ENCODE data around the gene RAB11FIP5.
"Not testable (repeated sequence)": the region's sequence is repeated elsewhere in the genome, so short reads cannot be mapped to it uniquely, and the experiment has no call there.

The RAB11FIP5 gene

DNA sequence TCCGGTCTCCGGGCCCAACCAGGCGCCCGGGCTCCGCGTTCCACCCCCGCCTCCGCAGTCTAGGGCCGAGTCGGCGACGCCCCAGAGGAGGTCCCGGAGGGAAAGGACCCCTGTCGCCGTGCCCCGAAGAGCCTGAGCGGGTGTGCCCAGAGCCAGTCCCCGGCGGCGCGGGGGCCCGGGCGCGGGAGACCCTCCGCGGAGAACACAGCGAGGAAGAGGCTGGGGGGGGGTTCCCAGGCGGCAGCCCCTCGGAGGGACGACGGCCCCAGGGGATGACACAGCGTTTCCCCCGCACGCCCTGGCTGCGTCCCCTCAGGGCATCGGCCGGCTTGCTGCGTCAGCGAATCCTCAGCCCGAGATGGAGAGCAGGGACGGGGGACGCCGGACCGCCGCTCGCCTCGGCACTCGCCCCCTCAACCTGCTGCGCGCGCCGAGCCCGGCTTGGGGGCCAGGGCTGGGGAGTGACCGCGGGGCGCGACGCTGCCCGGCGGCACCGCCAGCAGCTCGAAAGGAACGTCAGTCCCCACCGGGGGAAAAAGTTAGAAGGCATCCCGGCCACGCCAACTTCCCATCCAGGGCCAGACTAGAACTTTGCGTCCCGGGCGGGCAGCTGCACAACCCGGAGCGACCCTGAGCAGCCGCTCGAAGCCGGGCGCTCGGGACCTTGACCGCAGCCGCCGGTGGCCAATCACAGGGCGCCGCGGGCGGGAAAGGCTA lies 41.9 kb downstream of the RAB11FIP5 start:
- DNase-seq (ENCODE audit: low spot score): peak; percentile 46

DNA sequence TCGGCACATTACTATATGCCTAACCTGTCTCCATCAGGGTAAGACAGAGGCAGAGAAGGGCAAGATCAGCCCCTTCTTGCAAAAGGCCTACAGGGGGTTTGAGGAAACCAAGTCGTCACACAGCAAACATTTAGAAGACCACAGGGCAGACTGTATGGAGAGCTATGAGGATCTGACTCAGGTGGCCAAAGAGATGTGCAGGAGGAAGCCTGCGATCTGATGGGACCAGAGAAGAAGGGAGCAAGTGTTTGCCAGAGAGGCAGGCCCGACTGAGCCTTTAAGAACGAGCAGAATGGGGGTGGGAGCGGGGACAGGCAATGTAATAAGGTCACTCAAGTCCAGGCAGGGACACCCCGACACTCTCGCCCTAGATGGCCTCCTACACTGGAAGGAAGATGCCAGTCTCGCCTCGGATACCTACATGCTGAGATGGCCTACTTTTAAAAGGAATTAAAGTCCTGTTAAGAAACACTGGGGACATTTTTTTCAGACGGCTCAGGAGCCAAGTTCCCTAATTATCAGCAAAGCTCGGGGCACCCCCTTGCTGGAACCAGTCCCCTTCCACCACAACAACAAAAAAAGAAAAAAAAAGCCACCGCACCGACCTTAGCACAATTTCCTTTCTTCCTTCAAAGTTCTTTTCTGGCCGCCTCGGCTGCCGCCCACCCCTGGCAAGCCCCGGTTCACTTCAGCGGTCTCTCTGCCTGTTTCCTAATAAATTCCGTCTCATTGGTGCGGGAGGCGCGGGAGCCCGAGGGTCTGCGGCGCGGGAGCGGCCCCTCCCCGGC lies 42.7 kb downstream of the RAB11FIP5 start:
- DNase-seq (ENCODE audit: low spot score): peak; percentile 24

DNA sequence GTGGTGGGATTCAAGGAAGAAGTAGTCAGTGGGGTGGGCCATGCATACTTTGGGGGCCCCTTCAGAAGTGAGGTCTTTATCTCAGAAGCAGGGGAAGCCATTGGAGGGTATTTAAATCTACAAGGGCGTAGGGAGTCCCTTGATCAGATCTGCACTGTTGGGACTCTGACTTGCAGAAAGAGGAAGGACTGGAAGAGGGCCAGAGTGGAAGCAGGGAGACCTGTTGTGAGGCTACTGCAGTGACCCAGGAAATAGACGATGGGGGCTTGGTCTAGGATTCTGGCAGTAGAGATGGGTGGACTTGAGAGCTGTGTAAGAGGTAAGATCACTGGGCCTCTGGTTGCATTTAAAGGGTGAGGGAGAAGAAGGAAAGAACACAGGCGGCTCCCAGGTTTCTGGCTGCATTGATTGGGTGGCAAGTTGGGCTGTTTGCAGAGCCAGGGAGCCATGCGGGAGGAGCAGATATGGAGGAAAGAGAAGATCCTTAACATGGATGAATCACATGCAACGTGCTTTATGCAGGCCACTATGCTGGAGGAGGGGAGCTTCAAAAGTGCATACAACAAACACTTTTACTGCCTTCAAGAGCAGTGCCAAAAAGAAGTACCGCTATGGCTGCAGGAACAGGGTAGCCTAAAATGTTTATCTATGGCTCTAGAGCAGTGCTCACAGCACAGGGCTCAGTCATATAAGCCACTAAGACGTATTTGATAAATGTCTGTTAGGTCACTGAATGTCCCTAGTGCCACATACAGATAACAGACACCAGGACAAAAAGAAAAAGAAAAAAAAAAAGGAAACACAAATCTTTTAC lies 43.5 kb downstream of the RAB11FIP5 start:
- DNase-seq (ENCODE audit: low spot score): peak; percentile 54

DNA sequence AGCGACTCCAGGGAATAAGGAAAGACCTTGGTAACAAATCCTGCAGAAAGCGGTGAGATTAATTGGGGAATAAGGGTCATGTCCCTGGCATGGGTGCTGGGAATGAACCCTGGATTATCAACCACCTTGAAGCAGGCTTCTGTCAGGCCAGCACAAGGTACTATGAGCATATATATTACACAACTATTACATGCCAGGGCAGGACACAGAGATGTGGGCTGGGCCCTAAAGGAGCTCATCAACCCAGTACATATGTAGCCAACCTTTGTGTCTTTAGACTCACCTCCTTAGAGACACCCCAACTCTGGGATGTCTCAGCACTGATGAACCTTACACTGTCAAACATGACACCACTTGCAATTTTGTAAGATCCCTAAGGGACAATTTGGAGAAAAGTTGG lies 44.6 kb downstream of the RAB11FIP5 start:
- DNase-seq (ENCODE audit: low spot score): no peak

DNA sequence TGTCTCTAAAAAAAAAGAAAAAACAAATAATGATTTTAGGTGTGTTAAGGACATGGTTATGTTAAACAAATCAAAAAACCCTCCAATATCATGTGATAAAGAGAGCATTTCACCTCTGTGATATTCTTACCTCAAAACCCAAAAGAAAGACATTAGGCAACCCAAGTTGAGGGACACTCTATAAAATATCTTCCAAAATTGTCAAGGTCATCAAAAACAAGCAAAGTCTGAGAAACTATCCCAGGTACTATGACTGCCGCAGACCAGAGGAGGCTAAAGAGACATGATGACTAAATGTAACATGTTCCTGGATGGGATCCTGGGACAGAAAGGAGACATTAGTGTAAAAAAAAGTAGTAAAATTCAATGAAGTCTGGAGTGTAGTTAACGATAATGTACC lies 45.7 kb downstream of the RAB11FIP5 start:
- no peak for DNase-seq (ENCODE audit: low spot score)

DNA sequence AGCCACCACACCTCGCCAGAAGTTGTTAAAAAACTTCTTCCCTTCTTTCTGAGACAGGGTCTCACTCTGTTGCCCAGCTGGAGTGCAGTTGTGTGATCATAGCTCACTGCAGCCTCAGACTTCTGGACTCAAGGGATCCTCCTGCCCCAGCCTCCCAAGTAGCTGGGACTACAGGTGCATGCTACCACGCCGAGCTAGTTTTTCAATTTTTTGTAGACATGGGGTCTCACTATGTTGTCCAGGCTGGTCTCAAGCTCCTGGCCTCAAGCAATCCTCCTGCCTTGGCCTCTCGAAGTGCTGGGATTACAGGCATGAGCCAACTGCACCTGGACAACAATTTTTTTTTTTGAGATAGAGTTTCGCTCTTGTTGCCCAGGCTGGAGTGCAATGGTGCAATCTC lies 47.7 kb downstream of the RAB11FIP5 start:
- DNase-seq (ENCODE audit: low spot score): not testable (repeated sequence)

DNA sequence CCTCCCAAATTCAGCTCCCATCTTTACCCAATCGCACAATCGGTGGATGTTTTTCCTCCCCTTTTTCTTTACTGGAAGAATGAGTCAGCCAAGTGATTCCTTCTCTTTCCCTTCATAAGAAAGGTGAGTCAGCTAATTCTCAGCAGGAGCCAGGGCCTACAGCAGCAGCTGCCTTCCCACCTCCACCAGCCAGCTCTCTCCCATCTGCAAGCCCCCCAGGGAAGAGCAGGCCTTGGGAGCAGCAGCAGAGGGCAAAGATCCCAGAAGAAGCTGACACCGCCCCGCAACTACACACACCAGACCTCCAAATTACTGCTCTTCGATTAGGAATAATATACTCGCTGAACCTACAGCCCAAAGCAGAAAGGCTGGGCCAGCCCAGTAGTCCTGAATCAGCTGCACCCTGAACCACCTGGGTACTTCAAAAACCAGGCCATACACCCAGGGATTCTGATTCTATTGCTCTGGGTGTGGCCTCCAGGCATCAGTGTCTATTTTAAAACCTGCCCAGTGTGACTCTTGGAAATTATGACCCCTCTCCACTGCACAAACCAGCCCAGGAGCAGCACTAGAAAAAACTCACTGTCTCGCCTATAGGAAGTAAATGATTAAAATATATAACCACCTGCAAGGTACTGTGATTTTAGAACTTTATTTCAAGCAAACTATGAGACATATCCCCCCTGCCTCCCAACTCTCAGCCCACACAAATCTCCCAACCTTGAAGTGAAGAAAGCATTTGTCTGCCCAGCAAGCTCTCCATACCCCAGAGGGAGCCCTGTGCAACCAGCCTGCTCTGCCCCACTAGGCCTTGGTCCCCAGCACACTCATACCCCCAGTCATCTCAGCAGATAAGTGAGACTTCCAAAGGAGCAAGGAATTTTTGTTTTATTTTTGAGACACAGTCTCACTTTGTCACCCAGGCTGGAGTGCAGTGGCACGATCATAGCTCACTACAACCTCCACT lies 48.6 kb downstream of the RAB11FIP5 start:
- DNase-seq (ENCODE audit: low spot score): no peak

DNA sequence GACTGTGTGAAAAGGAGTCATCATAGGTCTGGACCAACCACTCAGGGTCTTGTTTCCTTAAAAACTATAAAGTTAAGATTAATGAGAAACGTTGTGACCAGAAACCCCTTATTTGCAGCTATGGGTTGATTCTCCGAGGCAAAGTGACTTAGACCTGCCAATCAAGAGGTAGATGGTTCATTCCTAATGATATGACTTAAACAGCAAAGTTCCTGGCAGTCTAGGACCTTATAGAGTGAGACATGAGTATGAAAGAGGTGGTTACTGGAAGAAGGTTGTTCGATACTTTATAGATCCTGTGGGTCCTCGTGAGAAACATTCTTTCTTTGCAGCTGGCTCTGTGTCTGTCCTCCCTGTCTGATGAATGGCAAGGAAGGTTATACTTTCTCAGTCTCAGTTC lies 49.3 kb downstream of the RAB11FIP5 start:
- DNase-seq (ENCODE audit: low spot score): no peak

DNA sequence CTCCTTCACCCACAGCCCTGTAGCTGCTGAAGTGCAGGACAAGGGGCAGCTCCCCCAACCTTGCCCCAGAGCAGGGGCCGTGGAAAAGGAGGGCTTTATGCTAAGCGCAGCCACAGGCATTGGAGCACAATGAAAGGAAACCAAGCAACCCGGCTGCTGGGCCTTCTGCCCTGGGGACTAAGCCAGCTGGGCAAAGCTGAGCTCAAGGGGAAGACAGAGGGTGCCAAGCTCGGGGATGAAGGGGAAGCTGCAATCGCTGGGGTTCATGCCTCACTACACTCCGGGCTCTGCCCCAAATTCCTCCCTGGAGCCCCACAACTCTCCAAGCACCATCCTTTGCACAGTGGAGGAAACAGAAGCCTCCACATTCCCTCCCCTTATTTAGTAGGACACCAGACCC lies 53.6 kb downstream of the RAB11FIP5 start:
- DNase-seq (ENCODE audit: low spot score): no peak

DNA sequence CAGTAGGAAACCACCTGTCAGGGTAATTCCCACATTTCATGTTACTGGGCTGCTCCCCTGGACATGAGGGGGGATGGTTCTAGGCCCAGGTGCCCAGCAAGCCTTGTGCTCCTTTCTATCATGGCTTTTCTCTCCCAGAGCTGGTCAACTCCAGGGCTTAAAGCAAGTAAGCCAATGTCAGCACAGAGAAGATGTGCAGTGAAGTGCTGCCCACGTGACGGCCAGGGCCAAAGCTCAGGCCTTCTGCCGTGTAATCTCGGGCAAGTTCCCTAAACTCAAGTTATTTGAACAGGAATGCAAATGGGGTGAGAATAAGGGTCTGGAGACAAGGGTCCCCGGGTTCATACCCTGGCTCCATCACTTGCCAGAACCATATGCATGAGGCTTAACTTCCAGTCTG lies 57.8 kb downstream of the RAB11FIP5 start:
- DNase-seq (ENCODE audit: low spot score): no peak

DNA sequence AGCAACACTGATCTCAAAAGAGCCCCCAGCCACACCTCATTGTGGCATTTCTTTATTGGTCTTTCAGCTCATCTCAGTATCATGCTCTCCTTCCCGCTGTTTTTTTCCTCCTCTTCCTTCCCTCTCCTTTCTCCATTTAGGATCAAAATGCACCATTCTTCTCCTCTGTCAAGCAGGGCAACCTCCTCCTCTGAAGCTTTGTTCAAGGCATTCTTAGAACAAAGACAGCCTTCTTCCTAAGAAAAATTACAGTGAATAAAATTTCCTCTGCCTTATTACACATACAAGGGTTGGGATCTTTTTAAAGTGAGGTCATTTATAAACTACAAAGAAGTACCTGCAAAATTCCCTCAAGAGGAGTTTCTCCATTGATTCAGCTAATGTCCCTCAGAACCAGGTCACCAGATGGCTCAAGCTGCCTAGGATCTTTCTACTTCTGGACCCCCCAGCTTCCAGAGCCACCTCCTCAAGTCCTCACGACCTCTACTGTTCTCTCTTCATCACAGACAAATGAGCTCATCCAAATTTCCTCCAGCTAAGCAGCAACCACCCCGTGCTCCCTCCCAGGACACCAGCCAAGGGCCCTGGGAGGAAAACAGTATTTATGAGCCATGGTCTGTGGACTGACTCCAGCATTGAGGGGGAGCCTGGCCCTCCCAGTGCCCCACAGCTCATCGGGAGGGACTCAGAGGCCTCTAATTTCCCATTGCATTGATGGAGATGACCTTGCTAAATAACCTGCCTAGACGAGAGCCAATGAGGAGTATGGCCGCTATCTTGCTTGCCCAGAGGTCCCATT lies 59.2 kb downstream of the RAB11FIP5 start:
- DNase-seq (ENCODE audit: low spot score): no peak

DNA sequence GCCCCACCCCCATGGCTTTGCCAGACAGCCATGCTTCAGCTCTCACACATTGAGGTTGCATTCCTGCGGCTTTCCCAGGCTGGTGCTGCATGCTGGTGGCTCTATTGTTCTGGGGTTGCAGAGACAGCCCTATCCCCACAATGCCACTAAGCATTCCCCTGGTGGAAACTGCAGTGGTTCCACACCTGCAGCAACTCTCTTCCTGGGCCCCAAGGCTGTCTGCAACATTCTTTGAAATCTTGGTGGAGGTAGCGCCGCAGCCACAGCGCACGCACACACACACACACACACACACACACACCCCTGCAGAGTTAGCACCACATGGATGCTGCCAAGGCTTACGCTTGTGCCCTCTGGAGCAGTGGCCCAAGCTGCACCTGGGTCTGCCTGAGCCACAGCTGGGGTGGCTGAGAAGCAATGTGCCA lies 62.6 kb downstream of the RAB11FIP5 start:
- DNase-seq (ENCODE audit: low spot score): no peak

DNA sequence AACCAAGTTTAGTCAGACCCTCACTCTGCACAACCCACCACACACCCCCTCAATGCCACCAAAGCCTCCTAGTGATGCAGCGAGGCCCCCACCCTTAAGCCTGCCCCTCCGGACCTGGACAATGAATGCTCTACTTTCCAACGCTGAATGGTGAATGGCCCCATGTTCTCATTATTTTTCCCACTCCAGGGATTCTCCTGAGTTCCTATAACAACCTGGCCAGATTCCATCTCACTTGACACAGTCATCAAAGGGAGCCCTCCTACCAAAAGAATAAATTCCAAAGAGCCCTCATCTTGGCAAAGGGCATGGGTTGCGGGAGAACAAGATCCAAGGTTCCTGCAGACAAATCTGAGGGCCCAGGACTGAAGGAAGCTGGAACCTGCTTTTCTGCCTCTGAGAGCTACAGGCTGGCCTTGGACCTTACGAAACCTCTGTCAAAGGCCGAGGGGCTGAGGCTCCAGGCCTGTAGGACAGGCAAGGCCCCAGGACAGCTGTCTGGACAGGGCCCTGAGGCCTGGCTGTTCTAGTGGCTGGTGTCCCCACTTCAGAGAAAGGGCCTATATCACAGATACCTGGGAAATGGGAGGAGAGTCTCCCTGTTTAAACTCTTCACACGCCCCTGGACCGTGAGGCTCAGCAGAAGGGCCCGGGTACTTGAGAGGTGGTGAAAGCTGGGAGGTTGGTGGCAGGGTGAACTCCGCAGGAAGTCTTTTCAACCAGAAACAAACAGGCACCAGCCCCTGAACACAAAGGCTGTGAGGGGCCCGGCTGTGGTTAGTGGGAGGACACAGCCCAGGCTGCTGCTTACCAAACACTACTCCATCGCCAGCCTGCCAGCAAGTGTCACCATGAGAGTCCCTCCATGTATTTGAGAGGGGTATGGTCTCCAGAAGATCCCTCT lies 68.6 kb downstream of the RAB11FIP5 start:
- no peak for DNase-seq (ENCODE audit: low spot score)

DNA sequence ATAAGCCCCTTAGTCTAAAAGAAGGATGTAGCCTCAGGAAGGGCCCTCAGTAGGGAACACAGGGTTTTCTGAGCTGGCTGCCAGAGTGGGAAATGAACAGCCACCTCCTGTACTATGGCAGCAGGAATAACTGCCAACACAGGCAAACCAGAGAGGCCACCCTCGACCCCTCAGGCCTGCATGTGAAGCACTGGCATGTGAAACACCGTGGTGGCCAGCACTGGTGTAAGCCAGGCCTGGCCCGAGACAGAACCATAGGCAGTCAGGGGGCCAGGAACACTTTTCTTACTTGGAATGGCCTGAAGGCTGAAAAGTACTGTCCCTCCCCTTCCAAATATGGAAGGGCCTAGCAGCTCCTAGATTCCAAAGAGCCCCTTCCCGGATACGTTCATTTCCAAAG lies 69.5 kb downstream of the RAB11FIP5 start:
- DNase-seq (ENCODE audit: low spot score): no peak

DNA sequence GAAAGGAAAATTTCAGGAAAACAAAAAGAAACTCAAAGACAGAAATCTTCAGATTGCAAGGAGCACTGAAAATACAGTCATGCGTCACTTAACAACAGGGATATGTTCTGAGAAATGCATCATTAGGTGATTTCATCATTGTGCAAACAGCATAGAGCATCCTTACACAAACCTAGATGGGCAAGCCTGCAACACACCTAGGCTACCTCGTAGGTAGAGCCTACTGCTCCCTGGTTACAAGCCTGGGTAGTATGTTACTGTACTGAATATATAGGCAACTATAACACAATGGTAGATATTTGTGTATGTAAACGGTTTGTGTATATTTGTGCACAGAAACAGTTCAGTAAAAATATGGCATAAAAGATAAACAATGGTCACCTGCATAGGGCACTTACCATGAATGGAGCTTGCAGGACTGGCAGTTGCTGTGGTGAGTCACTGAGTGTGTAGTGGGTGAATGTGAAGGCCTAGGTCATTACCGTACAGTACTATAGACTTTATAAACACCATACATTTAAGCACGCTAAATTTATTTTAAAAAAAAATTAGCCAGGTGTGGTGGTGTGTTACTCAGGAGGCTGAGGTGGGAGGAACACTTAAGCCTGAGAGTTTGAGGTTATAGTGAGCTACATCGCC lies 74.7 kb downstream of the RAB11FIP5 start:
- DNase-seq (ENCODE audit: low spot score): no peak

DNA sequence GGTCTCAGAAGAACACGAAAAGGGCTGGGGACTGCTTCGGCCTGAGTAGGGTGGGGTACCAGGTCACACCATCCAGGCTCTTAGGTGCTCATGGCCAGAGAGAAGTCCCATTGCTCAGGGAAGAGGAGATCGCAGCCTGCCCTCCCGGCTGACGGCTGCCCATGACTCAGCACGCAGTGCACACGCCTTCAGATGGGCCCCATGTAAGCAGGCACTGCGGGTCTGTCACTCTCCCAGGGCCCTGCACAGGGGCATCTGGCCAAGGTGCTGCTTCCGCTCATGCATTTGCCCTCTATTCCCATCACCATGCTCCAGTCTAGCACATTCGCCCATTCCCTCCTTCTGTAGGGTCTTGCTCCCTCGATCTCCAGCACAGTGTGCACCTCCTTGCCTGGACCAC lies 76.0 kb downstream of the RAB11FIP5 start:
- DNase-seq (ENCODE audit: low spot score): no peak

DNA sequence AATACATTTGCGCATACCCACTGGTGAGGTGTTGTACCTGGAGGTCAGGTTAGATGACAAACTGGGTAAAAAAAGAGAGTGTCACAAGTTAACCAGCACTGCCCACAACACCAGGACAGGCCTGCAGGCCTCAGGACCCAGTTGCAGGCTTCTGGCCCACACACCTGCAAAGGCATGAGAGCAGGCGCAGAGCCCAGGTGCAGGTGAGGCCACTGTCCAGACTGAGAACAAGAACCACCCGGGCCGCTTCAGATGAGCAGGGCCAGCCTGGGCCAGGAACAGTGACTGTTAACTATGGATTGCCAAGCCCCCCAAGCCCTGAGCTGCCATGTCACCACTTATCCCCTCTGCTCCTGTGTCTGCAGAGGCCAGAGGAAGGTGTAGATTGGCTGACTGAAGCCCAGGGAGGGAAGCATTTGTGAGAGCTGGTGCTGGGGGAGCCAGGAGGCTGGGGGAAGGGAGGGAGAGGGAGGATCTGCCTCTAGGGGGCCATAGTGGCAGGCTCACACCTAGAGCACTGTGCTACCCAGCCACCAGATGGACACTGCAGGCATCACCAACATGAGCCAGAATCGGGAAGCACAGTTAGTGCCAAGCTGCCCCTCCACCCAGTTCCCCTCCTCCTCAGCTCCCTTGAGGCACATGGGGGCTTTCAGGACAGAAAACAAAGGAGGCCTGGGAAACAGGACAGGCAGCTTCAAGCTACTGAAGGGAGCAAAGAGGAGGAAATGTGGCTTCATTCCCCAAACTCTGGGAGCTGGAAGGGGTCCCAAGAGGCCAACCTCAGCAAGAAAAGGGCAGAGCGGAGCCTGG lies 76.6 kb downstream of the RAB11FIP5 start:
- no peak for DNase-seq (ENCODE audit: low spot score)

DNA sequence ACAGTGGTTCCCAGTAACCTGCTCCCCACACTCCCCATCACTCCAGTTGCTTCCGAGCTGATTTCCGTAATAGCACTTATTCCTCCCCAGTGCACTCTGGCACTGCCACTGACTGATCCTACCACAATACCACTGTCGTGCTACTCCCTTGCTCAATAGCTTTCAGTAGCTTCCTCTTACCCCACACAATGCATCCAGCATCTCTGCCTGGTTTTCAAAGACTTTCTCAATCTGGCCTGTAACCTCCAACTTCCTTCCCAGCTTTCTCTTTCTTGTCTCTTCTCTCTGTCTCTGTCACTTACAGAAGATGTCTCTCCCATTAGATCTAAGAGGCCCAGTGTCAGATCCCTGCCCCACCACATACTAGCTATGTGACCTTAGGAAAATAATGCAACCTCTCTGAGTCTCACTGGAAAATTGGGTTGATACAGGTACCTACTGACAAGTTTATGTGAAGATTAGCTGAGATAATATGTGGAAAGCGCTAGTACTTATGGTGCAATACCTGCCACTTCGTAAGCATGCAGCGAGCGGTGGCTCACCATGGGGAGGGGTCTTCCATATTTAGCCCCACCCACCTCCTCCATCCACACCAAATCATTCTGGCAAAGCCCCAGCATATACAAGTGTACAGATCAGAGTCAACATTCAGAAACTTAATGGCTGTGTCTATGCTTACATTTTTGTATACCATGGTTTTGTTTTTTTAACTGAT lies 77.9 kb downstream of the RAB11FIP5 start:
- DNase-seq (ENCODE audit: low spot score): no peak
